CD4-positive, alpha-beta T cell (primary cell): Measurements from ENCODE around the gene C1orf167. TPM values are rescaled to one million over a fixed set of nuclear protein-coding genes. Genes with fewer than 3 reads are reported as not detected.

Experiments
- ATAC-seq: fragments of 200-7000 bp; cut with Tn5 transposase; one replicate; pipeline ENCODE4 v1.10.0; 2022; ENCODE audit warnings: mild to moderate bottlenecking; ENCODE audit not compliant: poor library complexity
- CTCF ChIA-PET: fragments of 350-600 bp; sonication (Branson Sonifier 250); formaldehyde crosslinking; loops from one replicate; lab custom pipeline; 2021; ENCODE audit warnings: antibody characterized with exemption, inconsistent platforms; lab: Charles Lee
- POLR2A ChIA-PET: fragments of 350-600 bp; sonication (Branson Sonifier 250); formaldehyde crosslinking; loops from one replicate; lab custom pipeline; 2021; ENCODE audit warnings: antibody characterized with exemption, inconsistent platforms; lab: Charles Lee
- DNase-seq, 14 experiments: peaks; one replicate each; pipeline ENCODE4 v3.0.0-alpha.2; 2013 to 2020; ENCODE audit warnings: mixed read lengths in 2 of 14
- H3K27ac ChIP-seq, 2 donors: one replicate each; pipeline versions ENCODE4 v1.5.1 to v1.7.0; 2013; ENCODE audit warnings: low read length in 2 of 2, low read depth in 1 of 2, mild to moderate bottlenecking in 1 of 2
- H3K27me3 ChIP-seq, 2 experiments: 1 replicate in 1 of 2; 2 replicates in 1 of 2; pipeline versions ENCODE4 v1.6.1 to v1.7.0; 2013; ENCODE audit warnings: low read length in 2 of 2, control low read depth in 1 of 2, mild to moderate bottlenecking in 1 of 2, moderate library complexity in 1 of 2; ENCODE audit not compliant: insufficient read depth in 2 of 2, control insufficient read depth in 1 of 2
- H3K36me3 ChIP-seq: one replicate; pipeline ENCODE4 v1.6.1; 2013; ENCODE audit warnings: low read length, control low read depth; ENCODE audit not compliant: insufficient read depth
- H3K4me1 ChIP-seq: one replicate; pipeline ENCODE4 v1.6.1; 2013; ENCODE audit warnings: low read length, control low read depth; ENCODE audit not compliant: insufficient read depth
- H3K4me3 ChIP-seq: one replicate; pipeline ENCODE4 v1.5.1; 2013; ENCODE audit warnings: mild to moderate bottlenecking, low read length, moderate library complexity
- H3K9me3 ChIP-seq, 2 experiments: 1 replicate in 1 of 2; 2 replicates in 1 of 2; pipeline versions ENCODE4 v1.6.1 to v1.7.0; 2013; ENCODE audit warnings: low read length in 2 of 2, mild to moderate bottlenecking in 2 of 2, control low read depth in 1 of 2, moderate library complexity in 1 of 2; ENCODE audit not compliant: control insufficient read depth in 1 of 2, insufficient read depth in 1 of 2
- H3K27ac Mint-ChIP-seq: one replicate; pipeline ENCODE4 v1.8.0; 2020; ENCODE audit warnings: mixed read lengths
- H3K27me3 Mint-ChIP-seq: one replicate; pipeline ENCODE4 v1.8.0; 2021; ENCODE audit warnings: mixed read lengths
- H3K36me3 Mint-ChIP-seq: one replicate; pipeline ENCODE4 v1.8.0; 2021; ENCODE audit warnings: low read depth, mixed read lengths
- H3K4me1 Mint-ChIP-seq: one replicate; pipeline ENCODE4 v1.8.0; 2021; ENCODE audit warnings: low read depth, mixed read lengths
- H3K4me3 Mint-ChIP-seq: one replicate; pipeline ENCODE4 v1.8.0; 2020; ENCODE audit warnings: mild to moderate bottlenecking, mixed read lengths
- H3K9me3 Mint-ChIP-seq: one replicate; pipeline ENCODE4 v1.8.0; 2020; ENCODE audit warnings: mixed read lengths
- CTCF ChIP-seq: fragments of 200-600 bp; IDR thresholded peaks from one replicate; pipeline ENCODE4 v1.8.0; 2022; ENCODE audit warnings: antibody characterized with exemption, mild to moderate bottlenecking
- intact Hi-C, 2 experiments: fragments of 100-400 bp; cut with DNase I in 1 of 2; cut with micrococcal nuclease in 1 of 2; formaldehyde crosslinking; loops; one replicate each; pipeline versions ENCODE4 v1.15.1 to v1.9.0; 2023 to 2025; cut with DNase I, micrococcal nuclease
- total RNA-seq, 174 experiments: library from RNA in 2 of 174; stranded (reverse) in 2 of 174; gene quantifications; one replicate each; pipeline ENCODE4 v1.2.3 and lab custom pipeline; 2021 to 2026

C1orf167 gene
- total RNA-seq, 2 experiments from 2014 or later = not detected

- H3K36me3 Mint-ChIP-seq = peaks cover 66% of the 10 kb centered on the region
- peaks cover 23% of the 10 kb centered on the region for H3K4me1 Mint-ChIP-seq
- POLR2A ChIA-PET = no interaction called here
Observed at GRCh38 chr1:11799099-11799498, 37.1 kb downstream of the C1orf167 start.

GRCh38 chr1:11799896-11800295 lies 37.9 kb downstream of the C1orf167 start:
- ChIA-PET POLR2A (no interaction called here), CTCF (no interaction called here)
- Mint-ChIP-seq H3K27me3 (no peaks in the 10 kb centered on the region), H3K36me3 (peaks cover 59% of the 10 kb centered on the region), H3K4me3 (no peak overlapping the region), H3K27ac (no peak overlapping the region), H3K4me1 (peaks cover 31% of the 10 kb centered on the region), H3K9me3 (no peaks in the 10 kb centered on the region)
- Histone ChIP-seq H3K9me3 (no peaks in the 10 kb centered on the region), H3K27me3 (no peaks in the 10 kb centered on the region), H3K4me3 (no peak overlapping the region), H3K36me3 (peaks cover 53% of the 10 kb centered on the region), H3K4me1 (peaks cover 39% of the 10 kb centered on the region), H3K27ac (no peak overlapping the region)
- TF ChIP-seq CTCF = no peak
- intact Hi-C loops = loop anchor here in 1 of 2 experiments (5.0 kb wide), 1 partner anchor 63 kb away; the partner anchor contains the start of gene AGTRAP
- DNase-seq (no peak), ATAC-seq (no peak)

More at GRCh38 chr1:11799099-11799498, 37.1 kb downstream of the C1orf167 start:
- no peak for DNase-seq
- peaks cover 31% of the 10 kb centered on the region for H3K4me1 ChIP-seq
- H3K27ac ChIP-seq = no peak overlapping the region
- TF ChIP-seq CTCF = no peak
- H3K4me3 ChIP-seq = no peak overlapping the region
- Mint-ChIP-seq H3K4me3 (no peak overlapping the region), H3K27me3 (no peaks in the 10 kb centered on the region), H3K27ac (no peak overlapping the region), H3K9me3 (no peaks in the 10 kb centered on the region)
- no peaks in the 10 kb centered on the region for H3K27me3 ChIP-seq
- ATAC-seq = no peak
- H3K9me3 ChIP-seq = no peaks in the 10 kb centered on the region
- CTCF ChIA-PET = no interaction called here
- H3K36me3 ChIP-seq = peaks cover 61% of the 10 kb centered on the region
- intact Hi-C loops = no loop called here

GRCh38 chr1:11800391-11800755 lies 38.4 kb downstream of the C1orf167 start:
- intact Hi-C loops = loop anchor here in 1 of 2 experiments (5.0 kb wide), 1 partner anchor 63 kb away; the partner anchor contains the start of gene AGTRAP
- TF ChIP-seq CTCF = no peak
- ChIA-PET POLR2A (no interaction called here), CTCF (no interaction called here)
- Mint-ChIP-seq H3K4me3 (no peak overlapping the region), H3K4me1 (peaks cover 34% of the 10 kb centered on the region), H3K27me3 (no peaks in the 10 kb centered on the region), H3K36me3 (peaks cover 54% of the 10 kb centered on the region), H3K9me3 (no peaks in the 10 kb centered on the region), H3K27ac (no peak overlapping the region)
- peaks cover 44% of the 10 kb centered on the region for H3K4me1 ChIP-seq
- no peaks in the 10 kb centered on the region for H3K9me3 ChIP-seq
- H3K27ac ChIP-seq = no peak overlapping the region
- H3K36me3 ChIP-seq = peaks cover 48% of the 10 kb centered on the region
- no peaks in the 10 kb centered on the region for H3K27me3 ChIP-seq
- no peak overlapping the region for H3K4me3 ChIP-seq
- no peak for DNase-seq
- no peak for ATAC-seq
